NOMO-1 treated with DMSO at 0.1 percent for 48 hours (cell line): ENCODE measurements around the gene GRPR.
"Not testable (repeated sequence)": the region's sequence is repeated elsewhere in the genome, so short reads cannot be mapped to it uniquely, and the experiment has no call there.

ENCODE experiments used
- DNase-seq: peaks from one replicate; lab custom pipeline; 2025; ENCODE audit not compliant: unreplicated experiment; lab: John Stamatoyannopoulos, UW

GRPR gene

GRCh38 chrX:16136080-16136479, 12.7 kb downstream of the GRPR start:
- no peak for DNase-seq

GRCh38 chrX:16137416-16138107, 14.2 kb downstream of the GRPR start:
- DNase-seq, result peak; percentile 83

GRCh38 chrX:16138108-16138427, 14.7 kb downstream of the GRPR start:
- peak; percentile 41 for DNase-seq

- no peak for DNase-seq
These were observed 17.1 kb downstream of the GRPR start for GRCh38 chrX:16140448-16140847.

GRCh38 chrX:16140983-16141382, 17.6 kb downstream of the GRPR start:
- DNase-seq, result no peak

- DNase-seq, result no peak
These were observed 18.3 kb downstream of the GRPR start for GRCh38 chrX:16141422-16142245.

- no peak for DNase-seq
These were observed 18.8 kb downstream of the GRPR start for GRCh38 chrX:16142246-16142558.

GRCh38 chrX:16143968-16144367, 20.6 kb downstream of the GRPR start:
- DNase-seq, result no peak

GRCh38 chrX:16144420-16144819, 21.1 kb downstream of the GRPR start:
- DNase-seq, result no peak

- DNase-seq, result not testable (repeated sequence)
These were observed 21.7 kb downstream of the GRPR start for GRCh38 chrX:16145093-16145492.

GRCh38 chrX:16145656-16146055, 22.3 kb downstream of the GRPR start:
- DNase-seq, result no peak

GRCh38 chrX:16148896-16149295, 25.5 kb downstream of the GRPR start:
- DNase-seq, result no peak

- DNase-seq, result peak; percentile 10
These were observed 32.3 kb downstream of the GRPR start for GRCh38 chrX:16155581-16156096.

GRCh38 chrX:16156692-16157331, 33.4 kb downstream of the GRPR start:
- no peak for DNase-seq

- DNase-seq, result no peak
These were observed 37.4 kb downstream of the GRPR start for GRCh38 chrX:16160729-16161128.

- not testable (repeated sequence) for DNase-seq
These were observed 37.8 kb downstream of the GRPR start for GRCh38 chrX:16161173-16161572.

- no peak for DNase-seq
These were observed 39.0 kb downstream of the GRPR start for GRCh38 chrX:16162391-16162790.

GRCh38 chrX:16164748-16165147, 41.4 kb downstream of the GRPR start:
- DNase-seq, result no peak

GRCh38 chrX:16167181-16167580, 43.8 kb downstream of the GRPR start, which contains the start of gene MAGEB17:
Gene MAGEB17 (plus strand): TSS chrX:16167481. CDS start chrX:16170383, 2,902 bp downstream.
- no peak for DNase-seq

GRCh38 chrX:16171039-16171438, 47.7 kb downstream of the GRPR start:
- no peak for DNase-seq

- no peak for DNase-seq
These were observed 48.6 kb downstream of the GRPR start for GRCh38 chrX:16171944-16172343.

GRCh38 chrX:16172391-16172790, 49.0 kb downstream of the GRPR start:
- DNase-seq, result no peak
